ENCODE measurements around the gene RBMS3.

The RBMS3 gene

DNA sequence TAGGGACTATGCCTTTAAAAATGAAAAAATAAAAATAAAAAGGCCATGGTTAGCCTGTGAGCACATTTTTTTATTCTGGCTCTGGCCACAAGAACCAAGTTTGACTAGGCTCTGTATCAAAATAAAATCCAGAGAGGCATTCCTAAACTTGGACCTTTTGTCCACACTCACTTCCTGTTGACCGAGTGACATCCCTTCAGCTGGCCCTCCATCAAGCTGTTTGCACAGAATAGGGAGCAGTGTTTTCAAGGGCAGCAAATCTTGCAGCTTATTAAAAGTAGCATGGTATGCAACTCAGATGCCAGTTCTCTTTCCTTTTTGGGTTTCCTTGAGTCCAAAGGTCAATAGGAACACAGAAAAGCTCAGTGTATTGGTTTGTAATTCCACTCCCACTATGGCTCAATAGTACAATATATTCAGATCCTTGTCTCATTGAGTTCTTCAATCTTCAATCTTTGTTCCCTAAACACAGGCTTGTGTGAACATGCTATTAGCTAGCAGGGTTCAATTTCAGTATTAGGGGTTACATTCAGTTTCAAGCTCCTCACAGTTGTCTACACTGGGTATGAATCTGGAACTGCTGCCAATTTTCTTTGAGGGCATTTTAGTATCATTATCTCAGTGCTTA lies 244.5 kb downstream of the RBMS3 start:
- no peak for DNase-seq (ENCODE audit: low spot score)

DNA sequence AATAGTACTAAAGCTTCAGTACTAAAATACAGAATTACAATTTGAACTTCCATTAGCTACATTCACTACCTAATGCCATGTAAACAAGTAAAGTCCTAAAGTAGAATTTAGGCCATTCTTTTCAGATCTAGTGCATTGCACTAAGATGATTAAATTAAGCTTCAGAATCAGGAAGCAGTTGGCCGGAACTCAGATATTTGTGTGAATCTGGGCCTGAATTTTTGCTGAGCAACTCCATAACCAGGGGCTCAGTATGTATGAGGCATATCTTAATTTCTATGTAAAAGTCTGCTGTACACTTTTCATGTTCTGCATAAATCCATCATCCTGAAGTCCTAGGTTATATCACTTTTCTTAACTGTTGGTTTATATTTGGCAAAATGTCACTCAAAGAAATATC lies 246.4 kb downstream of the RBMS3 start:
- no peak for DNase-seq (ENCODE audit: low spot score)

DNA sequence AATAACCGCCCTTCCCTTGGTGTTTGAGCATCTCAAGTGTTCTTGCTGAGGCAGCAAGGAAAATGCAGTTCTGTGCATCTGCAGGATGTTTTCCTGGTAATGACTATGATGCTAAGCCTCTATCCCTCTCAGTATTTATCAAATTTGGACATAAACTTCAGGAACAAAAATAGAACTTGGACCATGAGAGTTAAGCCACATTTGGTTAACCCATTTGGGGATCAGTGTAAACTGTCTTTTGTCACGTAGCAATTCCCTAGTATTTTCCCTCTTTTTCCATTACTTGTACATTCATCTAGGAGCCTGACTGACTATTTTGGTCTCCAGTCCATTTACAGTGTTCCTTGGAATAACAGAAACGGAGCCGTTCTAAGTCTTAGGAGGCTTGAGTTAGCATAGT lies 250.8 kb downstream of the RBMS3 start:
- no peak for DNase-seq (ENCODE audit: low spot score)

DNA sequence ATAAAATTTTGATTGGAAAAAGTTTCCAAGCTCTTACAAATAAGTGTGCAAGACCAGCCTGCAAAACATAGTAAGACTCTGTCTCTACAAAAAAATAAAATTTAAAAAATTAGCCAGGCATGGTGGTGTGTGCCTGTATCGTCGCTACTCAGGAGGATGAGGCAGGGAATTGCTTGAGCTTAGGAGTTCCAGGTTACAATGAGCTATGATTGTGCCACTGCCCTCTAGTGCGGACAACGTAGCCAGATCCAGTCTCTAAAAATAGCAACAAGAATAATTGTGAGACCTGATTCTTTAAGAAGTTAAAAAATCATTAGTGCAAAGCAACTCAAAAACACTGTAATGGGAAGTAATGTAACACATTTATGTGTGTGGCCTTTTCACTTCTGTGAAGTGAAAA lies 251.6 kb downstream of the RBMS3 start:
- no peak for DNase-seq (ENCODE audit: low spot score)

DNA sequence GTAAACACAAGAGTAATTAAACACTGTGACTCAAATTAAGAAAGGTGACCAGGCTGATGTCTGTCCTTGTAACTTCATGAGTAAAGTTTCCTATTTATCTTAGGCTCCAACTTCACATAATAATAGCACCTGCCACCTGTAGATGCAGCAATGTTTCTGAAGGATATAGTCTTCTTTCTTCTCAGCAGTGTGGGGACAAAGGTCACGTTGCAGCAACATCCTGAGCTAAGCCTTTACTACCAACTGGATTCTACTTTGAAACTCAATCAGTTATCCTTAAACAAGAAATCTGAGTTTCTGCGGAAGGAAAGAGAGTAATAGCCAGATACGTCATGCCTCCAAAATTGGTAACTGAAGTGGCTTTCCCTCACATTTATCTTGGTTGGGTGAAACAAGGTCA lies 253.1 kb downstream of the RBMS3 start:
- DNase-seq (ENCODE audit: low spot score) = no peak

DNA sequence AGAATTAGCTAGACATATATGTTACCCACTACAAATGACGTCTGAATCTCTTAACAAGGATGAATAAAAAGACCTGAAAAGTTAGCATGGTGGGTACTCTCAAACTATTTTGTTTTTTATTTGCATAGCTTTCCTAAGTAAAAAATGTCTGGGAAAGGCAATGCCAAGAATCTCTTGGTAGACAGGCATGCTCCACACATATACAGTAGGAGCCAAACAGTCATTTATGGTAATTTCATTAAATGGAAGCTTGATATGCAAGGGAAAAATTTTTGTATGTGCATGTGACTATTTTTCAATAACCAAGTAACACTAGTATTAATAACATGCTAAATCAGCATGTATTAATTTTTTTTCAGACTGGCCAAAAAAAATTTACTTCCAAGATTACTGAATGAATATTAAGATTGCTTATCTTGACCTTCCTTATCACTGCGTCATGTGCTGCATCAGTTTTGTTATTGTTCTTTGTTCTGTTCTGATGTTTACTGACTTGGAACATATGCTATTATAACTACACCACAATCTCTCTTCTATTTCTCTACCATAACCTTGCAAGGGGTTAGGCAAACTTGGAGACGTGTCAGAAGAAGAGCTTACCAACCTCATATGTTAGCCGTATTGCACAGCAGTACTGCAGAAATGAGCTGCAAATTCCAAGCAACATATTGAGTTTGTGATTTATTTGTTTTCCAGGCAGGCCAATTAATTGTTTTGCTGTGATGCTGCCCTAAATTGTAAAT lies 255.3 kb downstream of the RBMS3 start:
- DNase-seq (ENCODE audit: low spot score) = no peak

DNA sequence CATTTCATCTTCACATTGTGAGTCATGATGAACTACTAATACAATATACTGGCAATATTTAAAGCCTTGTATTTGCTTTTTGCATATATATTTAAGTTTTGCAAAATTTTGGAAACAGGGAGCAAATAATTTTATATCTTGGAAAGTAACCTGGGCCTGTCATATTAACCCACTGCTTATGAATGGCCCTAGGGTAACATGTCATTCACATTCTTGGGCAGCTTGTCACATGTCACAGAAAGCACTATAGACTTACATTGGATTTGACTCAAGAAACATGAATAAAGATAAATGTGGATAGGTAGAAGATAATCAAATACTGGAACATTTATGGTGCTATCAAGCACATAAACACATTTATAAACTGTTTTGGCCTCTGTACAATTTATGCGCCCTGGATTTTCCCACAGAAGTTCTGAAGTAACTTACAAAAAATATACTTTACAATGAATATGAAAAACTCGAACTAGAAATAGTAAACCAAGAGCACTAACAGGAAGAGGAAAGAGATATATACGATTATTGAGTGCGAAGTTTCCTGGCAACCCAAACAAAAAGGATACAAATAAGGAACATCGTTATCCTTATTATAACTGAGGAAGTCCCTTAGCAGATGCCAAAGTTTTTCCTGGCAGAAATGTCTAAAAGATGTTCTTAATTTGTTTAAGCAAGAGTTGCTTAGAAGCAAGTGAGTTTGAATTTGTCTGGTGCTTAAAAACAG lies 257.2 kb downstream of the RBMS3 start:
- no peak for DNase-seq (ENCODE audit: low spot score)

DNA sequence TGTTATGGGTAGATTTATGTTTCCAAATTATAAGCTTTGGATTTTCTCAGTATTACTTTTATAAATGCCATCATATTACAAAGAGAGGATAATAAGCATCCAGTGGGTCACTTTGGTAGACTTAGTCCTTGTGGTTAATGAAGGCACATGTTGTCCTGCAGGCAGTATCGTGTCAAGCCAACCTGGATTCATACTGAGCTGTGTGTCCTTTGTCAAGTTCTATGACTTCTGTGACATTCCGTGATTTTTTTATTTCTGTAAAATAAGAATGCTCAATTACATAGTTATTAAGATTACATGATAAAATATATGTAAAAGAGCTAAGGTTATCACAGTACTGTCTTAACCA lies 257.7 kb downstream of the RBMS3 start:
- DNase-seq (ENCODE audit: low spot score) = no peak

DNA sequence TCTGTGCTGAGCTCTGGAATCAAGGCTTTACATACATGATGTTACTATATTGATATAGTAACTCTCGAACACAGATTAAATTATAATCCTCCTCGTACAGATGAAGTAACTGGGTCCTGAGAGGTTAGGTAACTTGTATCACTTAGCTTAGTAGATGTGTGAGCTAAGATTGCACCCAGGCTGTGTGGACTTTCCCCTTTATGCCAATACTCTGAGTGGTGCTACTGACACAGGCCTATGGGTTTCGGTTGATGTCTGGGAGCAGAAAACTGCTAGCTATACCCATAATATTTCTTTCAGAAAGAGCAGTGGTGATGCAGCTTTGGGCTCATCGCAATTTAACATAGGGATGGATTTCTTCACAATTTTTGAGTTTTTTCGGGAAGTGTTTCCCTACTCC lies 259.7 kb downstream of the RBMS3 start:
- no peak for DNase-seq (ENCODE audit: low spot score)

DNA sequence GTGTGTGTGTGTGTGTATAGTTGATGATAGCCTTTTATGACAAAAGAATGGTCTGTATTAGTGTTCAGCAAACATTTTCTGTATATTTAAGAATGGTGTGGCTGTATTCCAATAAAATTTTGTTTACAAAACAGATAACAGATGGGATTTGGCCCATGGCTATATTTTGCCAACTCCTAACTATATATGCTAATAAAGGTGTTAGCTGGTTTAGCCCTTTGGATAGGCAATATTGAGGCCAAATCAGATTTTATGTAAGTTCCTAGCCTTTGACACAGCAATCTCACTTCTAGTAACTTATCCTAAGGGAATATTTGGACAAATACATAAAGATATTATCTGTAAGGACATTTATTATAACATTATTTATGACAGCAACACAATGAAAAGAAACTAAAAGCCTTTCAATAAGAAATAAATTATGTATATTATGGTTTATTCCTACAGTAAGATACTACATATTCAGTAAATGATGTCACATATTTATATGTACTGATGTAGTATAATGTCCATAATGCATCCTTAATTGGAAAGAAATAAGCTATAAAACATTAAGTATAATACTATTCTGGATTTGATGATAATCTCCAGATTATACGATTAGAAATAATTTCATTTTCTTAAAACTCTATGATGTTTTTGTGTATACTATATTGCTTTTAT lies 264.0 kb downstream of the RBMS3 start:
- no peak for DNase-seq (ENCODE audit: low spot score)

DNA sequence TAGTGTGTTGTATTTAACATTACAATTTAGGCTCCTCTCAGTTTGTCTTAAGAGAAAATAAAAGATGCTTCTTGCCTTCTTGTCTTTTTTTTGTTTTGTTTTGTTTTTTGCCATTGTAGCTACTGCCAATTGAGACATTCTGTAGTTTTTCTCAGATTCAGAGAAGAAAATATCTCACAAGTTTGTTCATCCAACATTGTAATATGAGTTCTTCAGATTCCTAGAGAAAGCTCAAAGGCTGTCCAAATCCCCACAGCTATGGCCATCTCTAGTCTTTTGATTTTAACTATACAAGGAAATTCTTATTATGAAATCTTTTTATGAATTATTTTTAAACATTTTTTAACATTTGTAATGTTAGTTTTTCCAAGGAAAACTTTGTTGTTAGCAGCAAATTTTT lies 264.7 kb downstream of the RBMS3 start:
- no peak for DNase-seq (ENCODE audit: low spot score)

DNA sequence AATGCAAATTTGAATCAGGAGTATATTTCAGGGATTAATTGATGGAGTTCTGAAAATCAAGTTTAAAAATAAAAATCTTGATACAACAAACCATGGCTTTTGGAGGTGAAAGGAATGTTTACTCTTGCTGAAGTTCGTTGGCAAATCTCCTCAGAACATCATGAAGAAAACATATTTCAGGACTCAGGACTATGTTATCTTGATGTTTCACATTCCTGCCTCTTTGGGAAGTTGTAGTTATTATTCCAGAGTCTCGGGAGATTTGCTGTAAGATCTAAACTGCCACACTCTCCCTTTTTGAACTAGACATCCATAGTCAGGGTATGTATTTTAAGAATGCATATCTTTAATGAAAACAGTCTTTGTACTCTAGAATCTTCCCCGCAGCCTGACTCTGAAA lies 271.2 kb downstream of the RBMS3 start:
- no peak for DNase-seq (ENCODE audit: low spot score)

DNA sequence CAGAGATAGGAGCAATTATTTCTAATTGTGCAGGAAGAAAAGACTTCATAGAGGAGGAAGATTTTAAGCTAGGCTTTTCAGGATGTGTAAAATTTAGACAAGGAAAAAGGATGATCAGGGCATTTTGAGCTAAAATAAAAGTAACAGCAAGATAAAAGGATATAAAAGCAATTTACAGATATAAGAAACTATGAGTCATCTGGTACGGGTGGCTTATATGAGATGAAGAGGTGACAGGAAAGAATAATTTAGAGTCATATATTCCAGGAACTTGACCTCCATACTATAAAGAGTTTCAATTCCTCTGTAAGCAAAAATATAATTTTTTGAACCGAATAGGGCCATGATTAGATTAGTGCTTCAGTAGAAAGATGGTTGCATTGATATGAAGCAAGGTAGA lies 273.7 kb downstream of the RBMS3 start:
- DNase-seq (ENCODE audit: low spot score) = no peak

DNA sequence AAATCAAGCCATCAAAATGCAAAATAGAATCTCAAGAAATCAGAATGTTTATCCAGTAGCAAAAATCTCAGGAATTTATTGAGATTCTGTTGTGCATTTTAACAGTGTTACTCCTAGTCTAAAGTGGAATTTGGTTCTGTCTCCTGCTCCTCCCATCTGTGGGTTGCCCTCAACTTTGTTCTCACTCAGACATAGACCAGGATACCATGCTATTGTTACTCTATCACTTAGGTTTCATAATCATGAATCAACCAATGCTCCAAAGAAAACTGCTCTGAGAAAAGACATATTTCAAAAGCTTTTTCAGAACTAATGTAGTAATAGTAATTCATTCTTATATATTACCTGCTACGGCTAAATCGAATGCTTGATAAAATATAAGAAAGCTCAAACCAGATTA lies 274.7 kb downstream of the RBMS3 start:
- no peak for DNase-seq (ENCODE audit: low spot score)

DNA sequence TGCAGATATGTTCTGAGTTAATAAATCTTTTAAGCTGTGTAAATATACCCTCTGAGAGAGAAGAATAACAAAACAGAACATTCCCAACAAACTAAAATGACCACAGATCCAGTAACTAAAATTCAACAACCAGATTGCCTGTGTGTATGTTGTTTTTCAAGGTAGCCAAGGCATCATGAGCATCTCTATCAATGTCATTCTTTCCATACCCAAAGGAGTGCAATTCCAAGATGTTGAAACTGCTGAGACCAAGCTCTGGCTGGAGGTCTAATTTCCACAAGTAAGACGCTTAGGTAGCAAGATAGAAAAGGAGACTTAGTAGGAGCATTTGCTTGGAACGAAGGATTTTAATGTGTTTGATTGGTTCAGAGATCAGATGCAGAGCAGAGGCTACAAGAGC lies 276.3 kb downstream of the RBMS3 start:
- no peak for DNase-seq (ENCODE audit: low spot score)

DNA sequence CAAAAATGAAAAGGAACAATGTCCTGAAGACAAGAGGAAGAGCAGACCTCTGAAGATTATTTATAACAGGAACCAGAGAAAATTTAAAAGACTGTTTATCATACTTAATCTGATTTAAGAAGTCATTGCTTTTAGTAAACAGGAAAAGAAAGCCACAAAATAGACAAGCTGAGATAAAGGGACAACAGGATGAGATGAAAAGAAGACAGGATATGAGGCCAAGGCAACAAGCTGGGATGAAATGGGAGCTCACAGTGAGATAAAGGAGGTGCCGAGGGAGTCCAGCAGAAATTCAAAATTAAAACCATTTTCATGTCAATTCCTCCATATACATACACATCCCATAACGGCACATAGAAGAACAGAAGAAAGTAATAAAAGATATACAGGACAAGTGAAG lies 277.0 kb downstream of the RBMS3 start:
- DNase-seq (ENCODE audit: low spot score) = no peak

DNA sequence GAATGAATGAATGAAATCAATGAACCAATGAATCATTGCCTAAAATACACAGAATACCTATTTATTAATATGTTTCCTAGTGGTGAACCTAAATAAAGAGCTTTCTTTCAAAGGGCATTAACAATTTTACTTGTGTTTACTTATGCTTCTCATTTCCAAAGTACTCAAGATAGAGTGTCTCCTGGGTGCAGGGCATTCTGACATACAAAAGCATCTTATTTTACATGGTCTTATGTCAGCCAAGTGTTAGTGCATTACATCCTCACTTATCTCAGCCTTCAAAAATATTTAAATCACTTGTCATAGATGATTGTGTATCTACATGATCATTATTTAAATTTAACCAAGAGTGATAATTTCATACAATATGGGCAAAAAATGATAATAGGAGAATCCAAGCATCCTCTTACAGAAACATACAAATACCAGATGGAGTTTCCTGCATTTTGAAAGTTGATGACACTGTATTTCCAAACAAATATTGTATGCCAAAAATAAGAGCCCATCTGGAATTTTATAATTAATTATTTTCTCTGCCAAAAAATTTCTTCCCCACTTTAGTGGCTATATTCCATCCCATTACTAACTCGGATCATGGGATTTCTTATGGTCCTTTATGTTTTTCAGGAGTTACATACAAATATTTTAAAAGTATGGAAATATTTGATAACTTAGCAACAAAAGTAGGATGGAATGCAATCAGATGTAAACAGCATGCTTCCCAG lies 279.0 kb downstream of the RBMS3 start:
- DNase-seq (ENCODE audit: low spot score) = no peak

DNA sequence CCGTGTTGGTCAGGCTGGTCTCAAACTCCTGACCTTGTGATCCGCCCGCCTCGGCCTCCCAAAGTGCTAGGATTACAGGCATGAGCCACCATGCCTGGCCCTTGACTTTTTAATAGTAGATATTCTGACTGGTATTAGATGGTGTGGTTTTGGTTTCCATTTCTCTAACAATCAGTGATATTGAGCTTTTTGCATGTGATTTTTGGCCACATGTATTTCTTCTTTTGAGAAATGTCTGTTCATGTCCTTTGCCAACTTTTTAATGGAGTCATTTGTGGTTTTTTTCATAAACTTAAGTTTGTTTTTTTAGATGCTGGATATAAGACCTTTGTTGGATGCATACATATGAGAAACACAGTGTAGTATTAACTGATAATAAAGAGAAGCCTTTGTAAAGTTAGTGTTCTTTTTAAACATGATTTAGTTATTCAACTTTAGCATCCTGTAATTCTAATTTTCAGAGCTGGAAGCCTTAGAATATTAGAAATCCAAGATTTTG lies 280.8 kb downstream of the RBMS3 start:
- no peak for DNase-seq (ENCODE audit: low spot score)

DNA sequence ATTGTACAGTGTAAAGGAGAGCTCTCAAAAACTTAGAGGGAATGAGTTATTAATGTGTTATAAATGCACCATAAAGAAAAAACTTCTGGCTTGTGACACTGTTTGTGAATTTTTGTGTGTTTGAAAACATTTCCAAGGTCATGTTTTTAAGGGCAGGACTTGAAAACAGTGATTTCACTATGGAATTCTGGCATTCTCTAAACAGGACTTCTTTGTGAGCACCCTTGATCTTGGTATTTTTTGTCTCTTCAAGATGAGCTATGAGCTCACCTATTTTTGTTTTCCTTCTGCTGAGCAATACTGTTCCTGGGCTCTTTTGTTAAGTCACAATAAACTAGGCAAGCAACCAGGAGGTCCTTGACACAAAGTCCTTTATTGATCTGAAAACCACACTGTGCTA lies 284.4 kb downstream of the RBMS3 start:
- no peak for DNase-seq (ENCODE audit: low spot score)

DNA sequence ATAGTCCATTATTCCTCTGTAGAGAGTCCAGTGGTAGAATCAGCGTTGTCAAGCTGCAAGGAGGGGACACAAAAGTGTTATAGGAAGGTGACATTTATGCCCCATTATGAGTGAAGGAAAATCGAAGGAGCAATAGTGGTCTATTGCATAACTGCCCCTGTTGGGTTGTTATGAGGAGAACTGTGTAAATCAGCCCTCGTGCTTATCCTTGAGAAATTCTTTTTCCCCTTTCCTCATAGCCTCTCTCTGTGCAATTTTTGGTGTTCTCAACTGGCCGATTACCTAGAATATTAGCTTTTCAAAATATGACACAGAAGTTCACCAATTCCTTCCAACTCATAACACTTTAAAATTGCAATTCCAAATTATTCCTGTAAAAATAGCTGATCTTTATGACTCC lies 286.6 kb downstream of the RBMS3 start:
- no peak for DNase-seq (ENCODE audit: low spot score)

DNA sequence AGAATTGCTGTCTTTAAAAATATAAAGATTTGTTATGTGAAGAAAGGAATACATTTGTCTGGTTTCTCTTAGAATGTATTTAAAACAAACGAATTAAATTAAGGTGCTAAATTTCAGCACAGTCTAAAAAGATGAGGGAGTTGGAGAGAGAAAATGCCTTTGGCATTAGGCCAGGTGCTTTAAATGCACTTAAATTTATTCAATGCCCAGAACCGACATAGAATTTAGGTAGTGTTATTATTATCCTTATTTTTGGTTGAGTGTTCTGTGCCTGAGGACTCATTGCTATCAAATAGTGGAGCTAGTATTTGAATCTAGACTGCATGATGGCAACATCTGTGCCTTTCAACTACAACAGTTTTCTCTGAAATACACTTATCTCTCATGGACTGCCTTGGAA lies 287.5 kb downstream of the RBMS3 start:
- no peak for DNase-seq (ENCODE audit: low spot score)

DNA sequence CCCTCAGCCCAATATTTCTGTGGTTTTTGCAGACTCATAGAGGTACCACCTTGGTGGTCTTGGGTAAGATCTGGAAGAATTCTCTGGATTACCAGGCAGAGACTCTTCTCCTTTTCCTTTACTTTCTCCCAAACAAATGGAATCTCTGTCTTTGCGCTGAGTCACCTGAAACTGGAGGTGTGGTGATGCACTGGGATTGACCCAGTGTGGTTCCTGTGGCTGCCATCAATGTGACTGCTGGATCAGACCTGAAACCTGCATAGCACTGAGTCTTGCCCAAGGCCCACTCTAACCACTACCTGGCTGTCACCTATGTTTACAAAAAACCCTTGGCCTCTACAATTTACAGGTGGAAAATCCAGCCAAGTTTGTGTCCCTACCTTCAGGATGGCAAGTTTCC lies 295.3 kb downstream of the RBMS3 start:
- DNase-seq (ENCODE audit: low spot score) = no peak

All from germinal center (tissue), 1 donor.